C4-2B (cell line): Measurements from ENCODE around the gene PAGR1.

ENCODE experiments used
- CTCF ChIP-seq: fragments of 450-650 bp; conservative IDR thresholded peaks from 2 replicates; pipeline ENCODE4 v1.5.1; 2017; ENCODE audit warnings: mild to moderate bottlenecking
- ZFX ChIP-seq: fragments of 450-650 bp; IDR thresholded peaks from 2 replicates; pipeline ENCODE4 v1.6.1; 2017

- no peak for TF ChIP-seq CTCF
- TF ChIP-seq ZFX: no peak
These were observed 44.3 kb downstream of the PAGR1 start for GRCh38 chr16:29860218-29860617.
